Fibroblast of the conjunctiva (primary cell): ENCODE data around the gene LYPD4.
"Not testable (repeated sequence)": the region's sequence is repeated elsewhere in the genome, so short reads cannot be mapped to it uniquely, and the experiment has no call there.

Experiments used
- DNase-seq: peaks from one replicate; pipeline ENCODE4 v3.0.0-alpha.2; 2010; ENCODE audit warnings: low read depth

Gene LYPD4, protein sequence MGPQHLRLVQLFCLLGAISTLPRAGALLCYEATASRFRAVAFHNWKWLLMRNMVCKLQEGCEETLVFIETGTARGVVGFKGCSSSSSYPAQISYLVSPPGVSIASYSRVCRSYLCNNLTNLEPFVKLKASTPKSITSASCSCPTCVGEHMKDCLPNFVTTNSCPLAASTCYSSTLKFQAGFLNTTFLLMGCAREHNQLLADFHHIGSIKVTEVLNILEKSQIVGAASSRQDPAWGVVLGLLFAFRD

DNA sequence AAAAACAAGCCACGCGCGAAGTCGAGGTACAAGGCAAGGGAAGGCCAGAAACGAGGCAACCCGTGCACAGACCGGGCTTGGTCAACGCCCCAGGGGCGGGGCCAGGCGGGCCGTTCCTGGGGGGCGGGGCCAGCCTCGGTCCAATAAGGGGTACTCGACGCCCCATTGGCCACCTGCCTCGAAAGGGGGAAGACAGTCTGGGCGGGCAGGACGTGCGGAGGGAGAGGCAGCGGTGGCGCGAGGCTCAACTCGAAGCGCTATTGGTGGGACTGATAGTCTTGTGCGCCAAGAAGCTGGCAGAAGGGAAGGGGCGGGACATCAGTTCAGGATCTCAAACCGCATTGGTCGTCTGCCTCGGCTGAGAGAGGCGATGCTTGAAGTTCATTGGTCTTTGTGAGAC, at the start of gene LYPD4:
TSS of gene LYPD4 (minus strand) at position 83 of the 400 bp plus-strand sequence. CDS start 5,398 bp downstream, outside the sequence.
- DNase-seq, result no peak

DNA sequence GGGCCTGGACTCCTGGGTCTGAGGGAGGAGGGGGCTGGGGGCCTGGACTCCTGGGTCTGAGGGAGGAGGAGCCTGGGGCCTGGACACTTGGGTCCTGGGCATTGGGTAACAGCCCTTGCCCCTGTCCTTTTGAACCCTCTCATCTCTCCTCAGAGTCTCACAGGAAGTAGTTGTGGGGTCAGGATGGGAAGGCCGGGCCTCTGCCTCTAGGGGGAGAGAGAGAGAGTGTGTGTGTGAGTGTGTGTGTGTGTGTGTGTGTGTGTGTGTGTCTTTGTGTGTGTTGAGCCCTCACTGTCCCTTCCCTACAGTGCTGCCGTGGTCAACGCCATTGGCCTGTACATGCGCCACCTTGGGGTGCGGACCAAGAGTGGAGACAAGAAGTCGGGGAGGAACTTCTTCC, 49.4 kb upstream of the LYPD4 start:
- no peak for DNase-seq

DNA sequence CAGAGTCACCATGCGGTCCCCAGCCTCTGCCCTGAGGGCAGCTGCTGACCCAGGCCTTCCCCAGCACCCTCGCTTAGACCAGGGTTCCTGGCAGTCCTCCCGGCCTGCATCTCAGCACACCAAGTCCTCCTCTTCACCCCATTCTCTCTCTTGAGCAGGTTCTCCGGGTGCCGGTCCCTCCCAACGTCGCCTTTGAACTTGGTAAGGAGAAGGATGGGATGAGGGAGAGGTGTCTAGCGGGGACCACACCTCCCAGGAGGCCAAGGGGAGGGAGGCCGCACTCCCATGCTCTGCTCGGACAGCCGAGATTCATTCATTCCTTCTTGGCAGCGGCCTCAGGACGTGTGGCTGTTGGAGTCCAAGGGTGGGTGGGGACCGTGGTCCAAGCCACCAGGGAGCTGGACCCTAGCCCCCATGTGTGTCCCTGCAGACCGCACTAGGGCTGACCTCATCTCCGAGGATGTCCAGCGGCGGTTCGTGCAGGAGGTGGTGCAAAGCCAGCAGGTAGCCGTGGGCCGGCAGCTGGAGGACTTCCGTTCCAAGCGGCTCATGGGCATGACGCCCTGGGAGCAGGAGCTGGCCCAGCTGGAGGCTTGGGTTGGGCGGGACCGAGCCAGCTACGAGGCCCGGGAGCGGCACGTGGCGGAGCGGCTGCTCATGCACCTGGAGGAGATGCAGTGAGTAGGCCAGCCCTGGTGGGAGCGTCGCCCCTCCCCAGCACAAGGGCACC, 47.9 kb upstream of the LYPD4 start:
- DNase-seq, result no peak

DNA sequence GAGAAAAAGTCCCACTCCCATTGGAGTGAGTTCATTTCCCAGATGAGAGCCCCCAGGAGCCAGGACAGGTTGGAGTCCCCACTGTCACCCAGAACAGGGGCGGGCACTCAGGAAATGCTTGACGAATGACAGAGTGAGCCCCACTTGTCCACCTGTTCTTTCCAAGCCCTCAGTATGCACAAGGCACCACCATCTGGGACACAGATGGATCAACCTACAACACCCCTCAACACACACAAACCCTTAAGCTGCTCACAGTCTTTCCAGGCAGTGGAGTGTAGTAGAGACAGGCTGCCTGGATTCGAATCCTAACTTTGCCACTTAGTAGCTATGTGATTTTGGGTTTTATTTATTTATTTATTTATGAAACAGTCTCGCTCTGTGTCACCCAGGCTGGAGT, 46.5 kb upstream of the LYPD4 start:
- DNase-seq, result no peak

DNA sequence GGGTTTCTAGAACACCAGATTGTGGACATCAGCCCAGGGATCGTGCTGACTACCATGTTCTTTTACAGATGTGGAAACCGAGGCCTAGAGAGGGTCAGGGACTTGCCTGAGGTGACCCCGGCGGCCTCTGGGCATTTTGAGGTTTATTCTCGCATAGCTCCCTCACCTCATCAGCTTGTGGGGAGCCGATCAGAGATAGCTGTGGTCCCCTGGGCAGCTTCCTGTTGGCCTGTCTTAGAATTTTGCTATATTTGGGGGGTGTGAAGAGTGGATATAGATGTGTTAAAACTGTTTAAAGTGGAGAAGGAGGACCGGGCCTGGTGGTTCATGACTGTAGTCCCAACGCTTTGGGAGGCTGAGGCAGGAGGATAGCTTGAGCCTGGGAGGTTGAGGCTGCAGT, 45.4 kb upstream of the LYPD4 start:
- no peak for DNase-seq

DNA sequence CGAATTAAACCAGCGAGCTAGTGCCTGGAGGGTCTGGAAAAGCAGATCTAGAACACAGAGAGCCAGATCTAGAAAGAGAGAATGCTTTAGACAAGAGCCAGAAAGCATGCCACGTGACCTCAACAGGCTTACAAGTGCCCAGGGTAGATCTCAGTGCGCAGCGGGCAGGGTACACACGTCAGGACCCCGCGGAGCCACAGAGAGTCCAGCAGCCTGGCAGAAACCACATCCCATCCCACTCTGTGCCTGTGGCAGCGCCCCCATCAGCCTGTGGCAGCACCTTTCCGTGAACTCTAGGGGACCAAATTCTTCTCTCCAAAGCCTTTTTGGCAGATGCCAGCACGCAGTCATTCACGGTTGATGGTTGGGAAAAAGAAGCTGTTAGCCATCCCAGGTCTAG, 44.4 kb upstream of the LYPD4 start:
- no peak for DNase-seq

DNA sequence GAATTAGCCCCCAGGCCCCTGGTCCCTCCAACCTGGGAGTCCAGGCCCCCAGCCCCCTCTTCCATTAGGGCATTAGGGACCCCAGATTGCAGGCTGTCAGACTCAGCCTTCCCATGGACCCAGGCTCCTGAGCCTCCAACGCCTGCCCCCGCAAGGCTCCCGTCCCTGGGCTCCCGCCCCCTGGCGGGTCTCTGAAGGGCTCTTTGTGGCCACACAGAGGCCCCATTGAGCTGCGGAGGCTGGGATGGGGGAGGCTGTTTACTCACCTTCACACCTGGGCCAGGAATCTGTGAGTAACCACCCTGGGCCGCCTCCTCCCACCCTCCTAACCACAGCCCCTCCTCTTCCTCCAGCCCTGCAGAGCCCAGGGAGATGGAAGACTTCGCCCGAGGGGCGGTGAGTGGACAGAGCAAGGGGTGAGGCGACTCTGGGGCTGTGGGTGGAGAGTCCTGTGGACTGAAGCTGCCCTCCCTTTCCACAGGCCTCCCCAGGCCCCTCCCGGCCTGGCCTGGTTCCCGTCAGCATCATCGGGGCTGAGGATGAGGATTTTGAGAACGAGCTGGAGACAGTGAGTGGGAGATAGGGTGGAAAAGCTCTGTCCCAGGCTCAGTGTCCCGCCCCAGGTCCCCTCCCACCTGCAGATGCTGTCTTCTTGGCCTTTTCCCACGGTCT, 43.4 kb upstream of the LYPD4 start:
- no peak for DNase-seq

DNA sequence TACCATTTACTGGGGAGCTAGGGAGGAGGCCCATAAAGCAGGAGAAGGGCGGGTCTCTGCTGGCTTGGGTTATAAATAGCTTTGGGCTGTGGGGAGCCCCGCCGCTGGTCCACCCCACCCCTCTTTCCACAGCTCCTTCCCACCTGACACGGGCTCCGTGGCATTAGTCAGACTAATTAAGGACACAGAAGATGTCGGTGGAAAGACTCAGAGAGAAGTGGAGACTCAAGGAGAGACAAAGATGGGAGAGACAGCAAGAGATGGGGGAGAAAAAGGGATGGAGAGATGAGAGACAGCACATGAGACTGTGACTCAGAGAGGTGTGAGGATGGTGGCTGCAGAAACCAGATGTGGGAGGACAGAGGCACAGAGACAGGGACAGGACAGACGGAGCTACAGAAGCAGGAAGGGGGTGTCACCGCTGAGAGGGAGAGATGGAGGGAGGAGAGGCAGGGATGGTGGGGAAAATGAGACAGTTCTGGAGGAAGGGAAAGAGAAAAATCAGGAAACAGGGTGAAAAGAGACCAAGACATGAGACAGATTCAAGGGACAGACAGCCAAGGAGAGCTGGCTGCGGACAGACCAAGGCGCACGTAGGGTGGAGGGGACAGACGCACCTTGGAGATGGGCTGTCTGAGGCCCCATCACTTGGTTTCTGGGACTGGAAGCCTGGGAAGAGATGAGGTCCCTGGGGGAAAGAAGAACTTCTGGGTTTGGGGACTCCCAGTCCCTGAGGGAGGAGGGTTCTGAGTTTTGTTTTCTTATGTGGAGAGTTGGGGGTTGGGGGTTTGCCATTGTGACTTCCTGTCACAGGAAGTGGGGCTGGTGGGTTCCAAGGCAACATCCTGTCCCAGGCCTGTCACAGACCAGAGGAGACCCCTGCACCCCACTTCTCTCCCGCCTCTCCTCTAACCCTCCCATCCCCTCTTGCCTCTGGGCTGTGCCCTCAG, 42.6 kb upstream of the LYPD4 start:
- no peak for DNase-seq

DNA sequence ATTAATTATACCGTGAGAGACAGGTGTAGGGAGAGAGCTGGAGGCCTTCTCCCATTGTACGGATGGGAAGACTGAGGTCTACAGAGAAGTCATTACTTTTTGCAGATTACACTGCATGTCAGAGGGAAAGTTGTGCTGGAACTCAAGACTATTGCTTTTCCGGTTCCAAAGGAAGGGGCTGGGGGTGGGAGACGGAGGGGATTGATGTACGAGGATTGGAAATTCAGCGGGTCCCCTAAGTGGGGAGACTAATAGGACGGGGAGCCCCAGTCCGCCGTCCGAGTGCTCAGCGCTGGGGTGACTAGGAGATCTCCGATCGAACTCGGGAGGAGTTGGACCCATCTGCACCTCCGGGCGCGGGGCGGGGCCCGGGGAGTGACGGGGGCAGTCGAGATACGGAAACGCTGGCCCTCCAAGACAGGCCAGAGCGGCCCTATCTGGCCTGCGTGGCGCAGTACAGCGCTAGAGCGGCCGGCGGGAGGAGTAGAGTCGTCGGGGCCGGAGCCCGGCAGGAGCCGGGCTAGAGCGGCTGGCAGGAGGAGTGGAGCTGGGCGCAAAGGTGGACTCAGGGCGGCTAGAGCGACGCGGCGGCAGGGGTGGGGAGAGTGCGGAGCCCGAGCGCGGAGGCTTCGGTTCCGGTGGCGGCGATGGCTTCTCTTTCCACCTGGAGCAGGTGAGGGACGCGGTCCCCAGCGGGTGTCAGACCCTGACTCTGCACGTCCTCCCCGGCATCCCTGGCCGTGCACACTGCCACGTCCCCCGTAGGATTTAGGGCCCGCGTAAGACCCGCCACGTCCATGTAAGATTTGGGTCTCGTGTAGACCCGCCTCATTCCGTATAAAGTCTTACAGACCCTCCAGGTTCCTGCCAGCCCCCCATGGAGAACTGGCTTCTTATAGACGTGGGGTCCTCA, 39.6 kb upstream of the LYPD4 start:
- DNase-seq, result peak; percentile 91

DNA sequence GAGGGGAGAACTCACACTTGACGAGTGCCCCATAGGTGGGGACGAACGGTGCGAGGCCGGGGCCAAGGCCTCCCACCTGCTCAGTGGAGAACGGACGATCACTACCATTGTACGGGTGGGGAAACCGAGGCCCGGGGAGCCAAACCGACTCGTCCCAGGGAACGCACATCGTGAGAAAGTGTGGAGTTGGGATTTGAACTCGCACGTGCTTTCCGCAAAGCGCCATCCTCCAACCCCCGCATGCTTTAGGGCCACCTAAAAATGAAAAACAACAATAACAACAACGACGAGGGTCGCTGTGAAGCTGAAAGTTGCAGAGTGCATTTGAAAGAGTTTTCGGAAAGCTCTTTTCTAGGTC, 39.0 kb upstream of the LYPD4 start:
- DNase-seq, result no peak

DNA sequence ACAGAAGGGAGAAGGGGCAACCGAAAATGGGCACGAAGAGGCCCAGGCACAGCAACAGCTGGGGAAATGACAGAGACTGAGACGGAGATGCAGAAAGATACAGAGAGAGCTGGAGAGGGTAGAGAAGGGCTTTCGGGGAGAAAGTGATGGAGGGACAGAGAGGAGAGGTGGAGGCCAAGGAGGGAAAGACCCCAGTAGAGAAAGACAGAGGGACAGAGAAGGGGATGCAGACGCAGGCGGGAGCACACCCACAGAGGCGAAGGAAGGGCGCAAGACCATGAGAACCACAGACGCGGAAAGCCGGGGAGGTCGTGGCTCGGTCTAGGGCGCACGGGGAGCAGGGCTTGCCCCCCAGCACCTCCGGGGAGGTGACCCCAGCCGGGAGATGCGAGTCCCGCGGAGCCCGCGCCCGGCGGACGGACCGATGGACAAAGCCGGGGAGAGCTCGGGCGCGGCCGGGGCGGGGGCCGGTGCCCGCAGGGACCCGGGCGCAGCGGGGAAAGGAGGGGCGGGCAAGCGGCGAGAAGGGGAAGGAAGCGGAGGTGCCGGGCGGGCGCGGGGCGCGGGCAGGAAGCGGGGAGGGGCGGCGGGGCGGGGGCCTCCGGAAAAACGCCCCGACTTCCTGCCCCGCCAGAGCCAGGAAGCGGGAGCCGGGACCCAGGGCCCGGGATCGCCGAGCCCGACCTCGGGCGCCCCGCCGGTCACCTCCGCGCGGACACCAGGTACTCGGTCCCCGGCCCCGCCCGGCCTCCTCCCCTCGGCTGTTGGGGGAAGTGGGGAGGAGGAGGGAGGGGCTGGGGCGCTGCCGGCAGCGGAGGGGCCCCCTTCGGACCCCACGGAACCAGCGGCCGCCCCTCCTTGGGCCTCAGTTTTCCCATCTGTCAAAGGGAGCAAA, 38.3 kb upstream of the LYPD4 start, which contains the start of gene ARHGEF1:
TSS of gene ARHGEF1 (plus strand) at position 617 of the 895 bp plus-strand sequence. CDS start 4,899 bp downstream, outside the sequence.
- DNase-seq, result no peak

DNA sequence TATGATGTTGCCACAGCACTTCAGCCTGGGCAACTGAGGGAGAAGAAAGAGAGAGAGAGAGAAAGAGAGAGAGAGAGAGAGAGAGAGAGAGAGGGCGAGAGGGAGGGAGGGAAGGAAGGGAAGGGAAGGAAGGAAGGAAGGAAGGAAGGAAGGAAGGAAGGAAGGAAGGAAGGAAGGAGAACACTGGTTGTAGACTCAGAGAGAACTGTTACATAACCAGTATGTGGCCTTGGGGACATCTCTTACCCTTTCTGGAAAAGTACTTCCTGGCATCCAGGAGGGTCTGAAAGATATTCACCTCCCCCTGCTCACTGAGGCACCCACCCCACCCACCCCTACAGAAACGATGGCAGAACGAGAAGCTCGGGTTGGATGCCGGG, 35.8 kb upstream of the LYPD4 start:
- no peak for DNase-seq

DNA sequence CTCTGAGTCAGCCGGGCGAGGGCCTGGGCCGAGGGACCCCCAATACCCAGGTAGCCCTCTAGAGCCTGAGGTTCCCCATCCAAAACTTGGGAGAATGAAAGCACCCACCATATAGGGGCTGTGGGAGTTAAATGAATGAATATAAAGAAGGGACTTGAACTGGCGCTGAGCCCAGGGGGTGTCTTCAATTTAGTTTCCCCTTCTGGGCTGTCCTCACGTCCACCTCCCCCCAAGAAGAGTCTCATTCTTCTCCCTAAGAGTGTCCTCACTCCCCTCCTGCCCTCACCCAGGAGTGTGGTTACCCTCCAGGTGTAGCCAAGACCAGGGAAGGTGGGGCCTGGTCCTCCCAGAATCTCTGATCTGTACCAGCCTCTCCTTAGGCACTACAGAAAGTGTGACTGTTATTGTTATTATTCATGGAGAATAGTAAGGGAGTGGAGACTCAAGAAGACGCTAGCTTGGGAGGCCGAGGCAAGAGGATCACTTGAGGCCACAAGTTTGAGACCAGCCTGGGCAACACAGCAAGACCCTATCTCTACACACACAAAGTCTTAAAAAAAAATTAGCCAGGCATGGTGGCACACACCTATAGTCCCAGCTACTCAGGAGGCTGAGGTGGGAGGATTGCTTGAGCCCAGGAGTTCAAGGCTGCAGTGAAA, 35.3 kb upstream of the LYPD4 start:
- no peak for DNase-seq

DNA sequence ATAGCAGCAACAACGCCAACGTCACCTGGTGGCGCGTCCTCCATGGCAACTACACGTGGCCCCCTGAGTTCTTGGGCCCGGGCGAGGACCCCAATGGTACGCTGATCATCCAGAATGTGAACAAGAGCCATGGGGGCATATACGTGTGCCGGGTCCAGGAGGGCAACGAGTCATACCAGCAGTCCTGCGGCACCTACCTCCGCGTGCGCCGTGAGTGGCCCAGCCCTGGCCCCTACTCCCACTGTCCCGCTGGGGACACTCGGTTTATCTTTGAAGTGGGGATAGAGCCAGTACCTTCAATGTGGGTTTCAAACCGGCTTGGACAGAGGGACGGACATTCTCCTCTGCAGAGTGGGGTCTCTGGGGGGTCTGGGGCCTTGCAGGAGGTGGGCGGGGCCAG, 34.6 kb upstream of the LYPD4 start:
- DNase-seq, result no peak

DNA sequence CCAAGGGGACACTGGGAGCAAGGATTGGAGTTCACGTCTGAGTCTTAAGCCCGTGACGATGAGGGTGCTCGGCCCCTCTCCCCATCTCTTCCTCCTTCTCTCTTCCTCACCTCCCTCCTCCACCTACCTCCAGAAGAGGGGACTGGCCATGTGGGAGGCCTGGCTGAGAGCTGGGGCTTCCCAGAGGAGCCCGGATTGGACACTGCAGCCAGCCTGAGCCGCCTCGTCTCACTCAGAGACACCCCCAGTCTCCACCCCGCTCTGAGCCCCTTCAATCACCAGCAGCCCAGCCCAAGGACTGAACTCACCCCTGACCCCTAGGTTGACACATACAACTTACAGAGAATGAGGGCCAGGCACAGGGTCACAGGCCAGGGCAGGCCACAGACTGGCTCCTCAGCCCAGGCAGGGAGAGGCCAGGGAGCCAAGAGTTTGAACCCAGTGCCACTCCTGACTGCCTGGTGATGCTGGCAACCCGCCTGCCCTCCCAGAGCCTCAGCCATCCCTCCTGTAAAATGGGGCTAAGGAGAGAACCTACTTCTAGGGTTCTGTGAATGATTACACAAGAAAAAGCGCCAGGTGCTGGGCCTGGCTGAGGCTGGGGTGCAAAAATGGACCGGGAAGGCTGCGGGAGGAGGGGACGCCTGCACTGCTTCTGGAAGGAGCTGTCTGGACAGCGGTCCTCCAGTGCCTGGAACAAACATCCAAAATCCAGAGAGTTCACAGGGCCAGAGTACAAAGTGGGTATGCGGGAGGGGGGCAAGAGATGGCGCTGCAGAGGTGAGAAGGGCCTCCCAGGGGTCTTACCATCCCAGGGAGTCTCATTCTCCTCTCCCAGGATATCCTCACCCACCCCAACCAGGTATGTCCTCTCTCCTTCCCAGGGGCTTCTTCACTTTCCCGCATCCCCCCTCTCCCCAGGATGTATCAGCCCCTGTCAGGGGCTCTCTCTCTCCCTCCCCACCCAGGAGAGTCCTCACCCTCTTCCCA, 33.7 kb upstream of the LYPD4 start:
- no peak for DNase-seq

DNA sequence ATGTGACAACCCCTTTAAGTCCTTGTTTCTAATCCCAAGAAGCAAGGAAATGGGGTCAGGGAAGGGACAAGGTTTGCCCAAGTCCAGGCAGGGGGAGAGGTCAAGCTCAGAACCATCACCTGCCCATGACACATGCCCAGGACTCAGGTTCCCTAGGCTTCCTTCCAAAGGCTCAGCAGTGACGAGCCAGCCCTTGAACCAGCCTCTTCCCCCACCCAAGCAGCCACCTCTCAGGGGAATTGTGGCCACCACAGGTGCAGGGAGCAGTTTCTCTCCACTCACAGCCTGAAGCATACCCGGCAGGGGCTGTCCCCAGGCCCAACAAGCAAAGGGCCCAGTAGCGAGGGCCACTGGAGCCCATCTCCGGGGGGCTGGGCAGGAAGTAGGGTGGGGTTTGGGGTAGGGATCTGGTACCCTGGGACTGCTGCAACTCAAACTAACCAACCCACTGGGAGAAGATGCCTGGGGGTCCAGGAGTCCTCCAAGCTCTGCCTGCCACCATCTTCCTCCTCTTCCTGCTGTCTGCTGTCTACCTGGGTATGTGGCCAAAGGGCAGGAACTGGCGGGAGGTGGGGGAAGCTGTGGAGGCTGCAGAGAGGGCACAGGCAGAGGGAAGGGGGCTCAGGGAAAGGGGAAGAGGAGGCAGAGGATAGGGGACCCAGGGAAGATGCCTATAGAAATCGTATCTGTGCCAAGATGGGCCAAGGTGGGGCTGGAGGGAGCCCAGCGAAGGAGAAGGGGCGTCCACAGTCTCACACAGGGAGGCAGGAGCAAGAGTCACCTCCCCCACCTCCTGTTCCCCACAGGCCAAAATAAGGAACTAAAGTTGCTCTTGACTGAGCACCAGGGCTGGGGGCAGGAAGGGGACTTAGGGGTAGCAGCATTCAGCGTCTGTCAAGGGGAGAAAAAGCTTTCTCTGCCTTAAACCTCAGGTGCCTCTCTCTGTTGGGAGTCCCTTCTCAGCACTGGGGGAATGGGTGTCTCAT, 32.7 kb upstream of the LYPD4 start, which contains the start of gene CD79A:
TSS of gene CD79A (plus strand) at position 433 of the 986 bp plus-strand sequence. CDS start at position 459, 26 bp downstream.
- no peak for DNase-seq

DNA sequence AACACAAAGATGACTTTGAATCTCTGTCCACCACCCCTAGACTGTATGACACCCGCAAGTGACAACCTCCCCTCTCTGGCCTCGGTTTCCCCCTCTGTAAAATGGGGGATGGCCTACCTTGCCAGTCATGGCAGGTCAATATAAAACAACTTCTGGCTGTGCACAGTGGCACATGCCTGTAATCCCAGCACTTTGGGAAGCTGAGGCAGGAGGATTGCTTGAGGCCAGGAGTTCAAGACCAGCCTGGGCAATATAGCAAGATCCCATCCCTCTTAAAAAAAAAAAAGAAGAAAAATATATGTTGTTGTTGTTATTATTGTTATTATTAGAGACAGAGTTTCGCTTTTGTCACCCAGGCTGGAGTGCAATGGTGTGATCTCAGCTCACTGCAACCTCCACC, 31.5 kb upstream of the LYPD4 start:
- not testable (repeated sequence) for DNase-seq
